SIG-M5 treated with dmso at 0.1 percent for 504 hours (cell line): ENCODE results near the gene ZNF511.

Experiments used
- DNase-seq: peaks from one replicate; lab custom pipeline; 2025; ENCODE audit not compliant: unreplicated experiment; lab: John Stamatoyannopoulos, UW

Gene ZNF511

DNA sequence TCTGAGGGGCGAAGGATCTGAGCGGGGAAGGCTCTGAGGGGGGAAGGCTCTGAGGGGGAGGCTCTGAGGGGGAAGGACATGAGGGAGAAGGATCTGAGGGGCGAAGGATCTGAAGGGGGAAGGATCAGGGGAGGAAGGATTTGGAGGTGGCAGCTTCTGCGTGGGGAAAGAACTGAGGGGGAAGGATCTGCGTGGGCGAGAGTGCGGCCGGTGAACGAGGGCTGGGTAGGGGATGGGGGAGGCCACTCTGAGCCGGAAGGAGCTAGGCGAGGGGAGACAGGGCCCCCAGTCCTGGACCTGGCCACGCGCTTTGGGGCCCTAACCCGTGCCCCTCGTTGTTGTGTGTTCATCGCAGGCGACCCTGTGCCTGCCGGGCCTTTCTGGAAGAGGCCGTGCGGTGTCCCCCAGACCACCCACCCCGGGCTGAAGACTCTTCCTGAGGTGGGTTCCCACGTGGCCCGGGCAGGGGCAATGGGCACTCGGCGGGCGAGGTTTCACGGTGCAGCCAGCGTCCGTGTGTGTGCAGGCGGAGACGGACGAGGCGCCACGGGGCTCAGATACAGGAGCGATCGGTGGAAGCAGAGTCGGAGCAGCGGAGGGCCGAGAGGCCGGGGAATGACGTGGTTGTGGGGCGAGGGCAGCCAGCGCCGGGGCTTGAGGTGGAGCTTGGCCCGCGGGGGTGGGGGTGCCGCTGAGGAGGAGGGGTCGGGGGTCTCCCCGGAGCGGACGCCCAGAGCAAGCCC lies 26.0 kb downstream of the ZNF511 start:
- DNase-seq = no peak

DNA sequence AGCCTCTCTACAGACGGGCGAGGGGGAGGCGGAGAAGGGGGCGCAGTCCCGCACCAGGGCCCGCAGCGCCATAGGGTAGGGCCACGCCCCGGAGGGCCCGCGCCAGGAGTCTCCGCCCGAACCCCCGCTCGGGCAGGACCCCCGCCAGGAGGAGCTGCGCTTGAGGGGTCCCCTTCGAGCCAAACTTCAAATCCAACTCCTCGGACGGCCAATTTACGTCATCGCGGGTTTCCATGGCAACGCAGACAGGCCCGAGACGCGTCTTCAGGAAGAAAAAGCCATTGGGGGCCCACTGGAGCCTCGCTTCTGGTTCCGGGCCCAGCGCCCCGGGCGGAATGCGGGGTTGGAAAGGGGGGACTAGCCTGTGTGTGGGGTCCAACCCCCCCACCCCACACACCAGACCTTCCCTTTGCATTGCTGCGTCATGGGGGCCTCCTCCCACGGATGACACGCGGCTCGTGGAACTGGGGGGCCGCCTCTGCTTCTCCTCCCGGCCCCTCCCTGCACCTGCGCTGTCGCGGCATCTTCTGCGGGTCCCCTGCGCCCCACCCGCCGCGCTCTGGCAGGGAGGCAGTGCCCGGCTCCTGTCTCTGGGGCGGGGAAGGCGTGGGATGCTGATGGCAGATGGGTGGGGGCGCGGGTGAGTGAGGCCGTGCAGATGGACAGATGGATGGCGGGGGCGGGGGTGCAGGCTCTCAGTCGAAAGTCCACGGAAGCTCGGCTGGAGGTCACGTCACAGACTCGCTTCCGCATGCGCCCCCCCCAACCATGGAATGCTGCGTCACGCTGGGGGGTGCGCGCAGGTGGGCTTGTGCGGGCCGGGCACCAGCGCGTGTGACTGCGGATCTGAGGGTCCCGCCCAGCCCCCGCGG lies 26.8 kb downstream of the ZNF511 start:
- no peak for DNase-seq

DNA sequence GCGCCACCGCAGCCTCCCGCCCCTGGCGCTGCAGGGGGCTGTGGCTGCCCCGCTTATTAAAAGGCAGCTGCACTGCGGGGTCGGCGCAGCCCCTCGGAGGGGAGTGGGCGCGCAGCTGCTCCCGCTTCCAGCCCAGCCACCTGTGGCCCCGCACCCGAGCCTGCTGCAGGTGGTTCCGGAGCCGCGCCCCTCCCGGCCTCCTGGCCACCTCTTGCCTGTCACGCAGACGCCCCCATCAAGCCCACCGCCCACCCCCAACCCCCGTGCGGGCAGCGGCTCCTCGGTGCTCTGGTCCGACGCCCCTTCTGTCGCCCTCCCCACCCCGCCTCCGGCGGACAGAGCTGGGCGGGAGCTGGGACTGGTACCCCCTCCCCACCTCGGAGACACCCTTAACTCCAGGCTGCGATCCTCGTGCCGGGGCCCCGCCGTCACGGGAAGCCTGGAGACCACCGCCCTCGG lies 27.4 kb downstream of the ZNF511 start:
- DNase-seq = no peak

DNA sequence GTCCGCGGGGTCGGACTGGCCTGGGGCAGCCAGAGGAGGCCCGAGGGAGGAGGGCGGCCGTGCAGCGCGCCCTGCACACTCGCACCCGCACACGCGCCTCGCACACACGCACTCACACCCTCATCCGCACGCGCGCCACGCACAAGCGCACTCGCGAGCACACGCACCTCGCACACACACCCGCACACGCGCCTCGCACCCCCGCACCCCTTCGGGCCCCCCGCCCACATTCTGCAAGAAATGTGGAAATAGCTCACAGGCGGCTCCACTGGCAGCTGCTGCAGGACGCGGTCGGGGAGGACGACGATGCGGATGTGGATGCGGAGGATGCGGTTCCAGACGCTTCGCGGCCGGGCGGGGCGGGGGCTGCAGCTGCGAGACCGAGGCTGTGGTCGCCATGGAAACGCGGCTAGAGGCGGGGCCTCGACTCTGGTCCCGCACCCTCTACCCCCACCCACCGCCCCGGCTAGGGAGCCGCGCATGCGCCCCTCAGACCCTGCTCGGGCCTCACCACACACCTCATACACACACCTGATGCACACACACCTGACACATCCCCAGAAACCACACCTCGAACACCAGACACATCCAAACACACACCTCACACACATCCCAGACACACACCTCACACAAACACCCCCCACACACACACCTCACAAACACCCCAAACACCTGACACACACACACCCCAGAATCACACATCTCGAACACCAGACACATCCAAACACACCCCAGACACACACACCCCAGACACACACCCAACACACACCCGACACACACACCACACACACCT lies 28.1 kb downstream of the ZNF511 start, which contains the start of gene CALY:
Gene CALY, minus strand, starts transcription at position 320 of the 793 bp plus-strand sequence. CDS start 7,907 bp downstream, outside the sequence.
- DNase-seq = no peak

DNA sequence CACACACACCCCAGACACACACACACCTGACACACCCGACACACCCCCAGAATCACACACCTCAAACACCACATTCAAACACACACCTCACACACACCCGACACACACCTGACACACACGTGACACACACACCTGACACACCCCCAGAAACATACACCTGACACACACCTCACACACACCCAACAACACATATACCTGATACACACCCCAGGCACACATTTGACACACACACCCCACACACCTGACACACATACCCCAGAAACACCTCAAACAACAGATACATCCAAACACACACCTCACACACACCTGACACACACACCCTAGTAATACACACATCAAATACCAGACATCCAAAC lies 28.6 kb downstream of the ZNF511 start:
- no peak for DNase-seq

DNA sequence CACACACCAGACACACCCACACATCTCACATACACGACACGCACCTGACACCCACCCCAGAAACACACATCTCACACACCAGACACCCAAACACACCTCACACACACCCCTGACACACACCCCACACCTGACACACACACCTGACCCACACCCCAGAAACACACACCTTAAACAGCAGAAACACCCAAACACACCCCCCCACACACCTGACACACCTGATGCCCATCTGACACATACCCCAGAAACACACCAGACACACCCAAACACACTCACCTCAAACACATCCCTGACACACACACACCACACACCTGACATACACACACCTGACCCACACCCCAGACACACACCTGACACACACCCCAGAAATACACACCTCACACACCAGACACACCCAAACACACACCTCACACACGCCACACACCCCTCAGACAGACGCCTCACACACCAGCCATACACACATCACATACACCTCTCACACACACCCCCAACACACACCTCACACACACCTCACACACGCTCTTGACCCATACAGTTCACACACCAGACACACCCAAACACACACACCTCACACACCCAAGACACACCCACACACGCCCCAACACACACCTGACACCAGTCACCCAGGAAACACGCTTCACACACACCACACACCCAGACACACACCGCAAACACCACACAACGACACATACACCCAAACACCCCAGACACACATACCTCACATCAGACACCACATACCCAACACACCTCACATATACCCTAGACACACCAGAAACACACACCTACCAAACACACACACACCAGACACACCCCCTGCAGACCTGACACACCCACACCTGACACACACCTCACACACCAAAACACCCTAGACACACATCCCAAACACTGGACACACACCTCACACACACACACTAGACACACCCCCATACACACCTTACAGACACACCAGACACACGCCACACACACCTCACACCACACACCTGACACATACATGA lies 29.7 kb downstream of the ZNF511 start:
- no peak for DNase-seq

DNA sequence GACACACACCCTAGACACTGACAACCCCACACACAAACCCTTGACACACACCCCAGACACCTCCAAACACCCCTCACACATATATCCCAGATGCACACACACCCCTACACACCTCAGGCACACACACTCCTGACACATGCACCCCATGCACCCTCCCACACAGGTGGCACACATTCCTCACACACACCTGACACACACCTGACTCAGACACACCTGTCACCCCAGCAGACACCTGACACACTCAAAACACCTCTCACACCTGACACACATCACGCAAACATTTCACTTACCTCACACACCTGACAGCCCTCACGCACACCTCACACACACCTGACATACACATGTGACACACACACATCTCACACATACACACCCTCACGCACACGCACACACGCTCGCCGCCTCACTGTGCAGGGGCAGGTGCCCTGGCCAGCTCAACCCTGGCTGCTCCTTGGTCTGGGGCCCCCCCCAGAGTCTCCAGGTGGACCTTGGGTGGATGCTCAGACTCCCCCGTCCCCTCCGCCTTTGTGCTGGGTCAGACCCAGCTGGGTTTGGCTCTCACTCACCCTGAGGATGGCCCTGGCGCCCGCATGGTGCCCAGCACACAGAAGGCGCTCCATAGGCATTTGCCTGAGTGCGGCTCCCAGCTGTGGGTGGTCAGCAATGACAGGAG lies 31.1 kb downstream of the ZNF511 start:
- DNase-seq = no peak

DNA sequence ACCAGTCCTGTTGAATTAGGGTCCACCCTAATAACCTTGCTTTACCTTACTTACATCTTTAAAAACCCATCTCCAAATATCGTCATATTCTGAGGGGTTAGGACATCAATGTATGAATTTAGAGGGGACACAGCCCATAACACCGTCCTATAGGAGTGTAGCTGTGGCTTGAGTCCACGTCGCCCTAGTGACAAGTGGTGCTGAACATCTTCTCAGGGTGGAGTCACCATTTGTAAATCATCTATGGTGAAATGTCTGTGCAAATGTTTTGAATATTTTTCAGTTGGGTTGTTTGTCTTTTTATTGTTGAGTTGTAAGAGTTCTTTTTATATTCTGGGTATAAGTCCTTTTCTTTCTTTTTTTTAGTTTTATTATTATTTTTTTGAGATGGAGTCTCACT lies 33.3 kb downstream of the ZNF511 start:
- no peak for DNase-seq

DNA sequence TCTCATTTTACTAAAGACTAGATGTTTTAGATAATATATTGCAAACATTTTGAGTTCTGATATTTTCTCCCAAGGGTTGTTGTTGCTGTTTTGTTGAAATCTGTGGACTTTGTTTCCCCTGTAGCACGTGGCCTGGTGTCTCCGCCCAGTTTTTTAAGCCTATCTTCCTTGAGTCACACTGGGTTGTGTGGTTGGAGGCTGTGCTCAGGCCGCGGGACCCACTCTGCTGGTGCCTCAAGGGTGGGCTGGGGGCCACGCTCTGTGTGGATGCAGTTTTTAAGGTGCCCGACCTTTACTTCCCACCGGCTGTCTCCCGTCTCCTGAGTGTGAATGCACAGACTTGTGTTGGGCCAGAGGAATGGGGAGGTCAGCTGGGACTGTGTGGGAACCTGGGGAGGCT lies 34.2 kb downstream of the ZNF511 start:
- no peak for DNase-seq

DNA sequence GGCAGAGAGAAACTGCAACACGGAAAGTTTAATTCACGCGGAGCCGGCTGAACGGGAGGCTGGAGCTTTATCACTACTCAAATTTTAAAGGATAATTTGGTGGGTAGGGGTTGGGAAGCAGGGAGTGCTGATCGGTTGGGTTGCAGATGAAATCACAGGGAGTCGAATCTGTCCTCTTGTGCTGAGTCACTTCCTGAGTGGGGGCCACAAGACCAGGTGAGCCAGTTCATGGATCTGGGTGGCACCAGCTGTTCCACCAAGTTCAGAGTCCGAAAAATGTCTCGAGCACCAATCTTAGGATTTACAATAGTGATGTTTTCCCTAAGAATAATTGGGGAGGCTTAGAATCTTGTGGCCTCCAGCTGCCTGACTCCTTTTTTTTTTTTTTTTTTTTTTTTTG lies 34.8 kb downstream of the ZNF511 start:
- DNase-seq = no peak

DNA sequence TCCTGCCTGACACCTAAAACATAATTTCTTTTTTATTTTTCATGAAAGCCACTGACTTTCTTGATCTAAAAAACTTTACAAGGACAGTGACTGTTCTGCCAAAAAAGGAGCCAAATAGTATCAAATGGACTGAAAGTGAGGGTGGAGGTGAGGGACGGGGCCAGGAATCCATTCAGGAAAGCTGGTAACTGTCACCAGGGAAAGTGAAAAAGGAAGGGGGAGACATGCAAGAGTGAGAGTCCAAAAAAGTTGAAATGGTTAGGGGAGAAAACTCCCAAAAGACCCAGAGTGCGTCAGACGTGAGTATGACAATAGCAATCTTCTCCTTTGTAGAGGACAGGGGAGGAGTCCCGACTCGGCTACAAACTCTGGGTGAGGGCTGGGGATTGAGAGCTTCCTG lies 35.5 kb downstream of the ZNF511 start:
- no peak for DNase-seq

DNA sequence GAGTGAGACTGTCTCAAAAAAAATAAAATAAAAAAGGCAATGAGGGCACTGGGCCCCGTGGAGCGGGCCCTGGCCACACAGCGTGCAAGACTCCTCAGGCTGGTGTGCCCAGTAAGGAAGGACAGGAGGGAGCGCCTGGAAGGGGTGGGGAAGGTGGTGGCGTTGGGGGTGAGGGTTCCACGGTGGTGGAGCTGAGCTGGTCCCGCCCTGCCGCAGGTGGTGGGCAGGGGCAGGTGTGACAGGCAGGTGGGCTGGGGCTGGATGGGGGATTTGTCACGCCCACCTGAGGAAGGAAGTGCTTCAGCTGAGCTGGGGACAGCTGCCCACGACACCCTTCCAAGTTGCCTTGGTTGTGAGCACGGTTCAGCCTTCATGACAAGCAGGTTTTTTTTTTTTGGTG lies 37.7 kb downstream of the ZNF511 start:
- no peak for DNase-seq

DNA sequence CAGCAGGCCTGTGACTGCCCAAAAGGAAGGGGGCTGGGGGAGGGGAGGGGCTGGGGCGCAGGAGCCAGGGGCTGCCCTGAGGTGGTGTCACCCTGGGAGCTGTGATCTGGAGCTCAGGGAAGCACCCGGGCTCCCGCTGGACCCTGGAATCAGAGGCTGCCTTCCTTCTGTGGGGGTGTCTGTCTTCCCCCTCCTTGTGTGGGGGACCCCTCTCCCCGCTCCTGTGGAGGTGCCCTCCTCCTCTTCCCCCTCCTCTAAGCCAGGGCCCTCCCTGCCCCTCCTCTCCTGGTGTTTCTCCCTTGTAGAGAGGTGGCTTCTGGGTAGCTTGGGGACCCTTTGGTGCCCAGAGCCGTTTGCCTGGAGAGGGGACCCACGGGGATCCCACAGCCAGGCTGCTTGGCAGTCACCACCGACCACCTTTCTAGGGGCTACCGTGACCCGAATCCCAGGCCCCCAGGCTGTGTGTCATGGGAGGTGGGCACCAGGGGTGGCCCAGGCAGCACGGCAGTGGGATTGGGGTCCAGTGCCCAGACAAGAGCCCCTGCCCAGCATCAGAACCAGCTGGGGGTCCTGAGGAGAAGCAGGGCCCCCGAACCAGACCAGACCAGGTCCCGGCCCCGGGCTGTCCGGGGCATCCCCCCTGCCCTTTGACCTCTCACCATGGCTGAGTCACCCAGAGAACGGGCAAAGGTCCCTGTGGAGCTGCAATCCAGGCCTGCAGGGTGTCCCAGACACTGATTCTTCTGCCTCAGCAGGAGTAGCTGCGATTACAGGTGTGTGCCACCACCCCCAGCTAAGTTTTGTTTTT lies 39.2 kb downstream of the ZNF511 start:
- no peak for DNase-seq

DNA sequence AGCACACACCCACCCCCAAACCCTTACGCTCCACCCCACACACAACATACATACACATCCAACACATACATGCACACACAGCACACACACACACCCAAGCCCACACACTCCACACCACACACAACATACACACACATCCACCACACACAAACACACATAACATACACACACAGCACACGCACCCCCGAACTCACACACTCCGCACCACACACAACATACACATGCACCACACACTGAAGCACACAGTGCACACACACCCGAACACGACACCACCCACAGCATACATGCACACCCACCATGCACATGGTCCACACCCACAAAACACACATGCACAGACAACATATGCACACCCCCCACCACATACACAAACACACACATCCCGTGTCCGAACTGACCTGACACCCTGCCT lies 40.5 kb downstream of the ZNF511 start:
- no peak for DNase-seq

DNA sequence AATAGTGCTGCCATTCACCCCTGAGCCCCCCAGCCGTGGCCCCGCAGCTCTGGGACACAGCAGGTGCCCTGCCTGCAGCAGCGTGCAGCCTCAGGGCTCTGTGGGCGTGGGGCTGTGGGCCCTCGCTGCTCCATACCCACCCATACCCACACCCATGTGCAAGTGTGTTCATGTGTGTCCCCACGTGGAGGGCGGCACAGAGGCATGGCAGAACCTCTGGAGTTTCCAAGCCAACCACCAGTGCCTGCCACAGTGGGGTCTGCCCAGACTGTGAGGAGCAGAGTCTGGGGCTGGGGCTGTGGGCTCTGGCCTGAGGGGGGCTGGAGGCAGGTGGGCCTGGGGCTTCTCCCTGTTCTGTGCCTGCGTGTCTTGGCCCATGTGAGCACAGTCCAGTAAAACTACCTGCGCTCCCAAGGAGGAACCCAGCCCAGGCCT lies 40.9 kb downstream of the ZNF511 start:
- no peak for DNase-seq

DNA sequence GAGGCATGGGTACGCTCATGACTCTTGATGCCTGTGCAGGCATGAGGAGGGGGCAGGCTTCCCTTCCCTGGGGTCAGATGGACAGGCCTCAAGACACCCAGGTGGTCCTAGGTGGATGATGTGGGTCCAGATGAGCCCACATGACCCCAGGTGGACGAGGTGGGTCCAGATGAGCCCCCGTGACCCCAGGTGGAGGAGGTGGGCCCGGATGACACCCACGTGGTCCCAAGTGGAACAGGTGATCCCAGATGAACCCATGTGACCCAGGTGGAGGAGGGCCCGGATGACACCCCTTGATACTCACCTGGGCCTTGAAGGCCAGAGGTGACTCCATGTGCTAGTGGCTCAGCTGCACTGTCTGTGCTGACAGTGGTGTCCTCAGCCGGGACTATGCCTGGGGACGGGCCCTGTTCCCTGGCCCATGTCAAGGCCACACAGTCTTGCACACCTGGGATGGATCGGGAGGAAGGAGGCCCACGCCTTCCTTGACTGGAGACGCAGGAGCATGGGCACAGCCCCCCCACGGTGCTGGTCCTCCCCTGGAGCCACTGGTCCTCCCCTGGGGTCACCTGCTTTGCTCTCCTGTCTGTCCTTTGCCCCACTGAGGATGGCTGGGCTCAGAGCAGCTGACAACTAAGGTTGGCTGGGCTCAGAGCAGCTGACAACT lies 41.7 kb downstream of the ZNF511 start:
- no peak for DNase-seq

DNA sequence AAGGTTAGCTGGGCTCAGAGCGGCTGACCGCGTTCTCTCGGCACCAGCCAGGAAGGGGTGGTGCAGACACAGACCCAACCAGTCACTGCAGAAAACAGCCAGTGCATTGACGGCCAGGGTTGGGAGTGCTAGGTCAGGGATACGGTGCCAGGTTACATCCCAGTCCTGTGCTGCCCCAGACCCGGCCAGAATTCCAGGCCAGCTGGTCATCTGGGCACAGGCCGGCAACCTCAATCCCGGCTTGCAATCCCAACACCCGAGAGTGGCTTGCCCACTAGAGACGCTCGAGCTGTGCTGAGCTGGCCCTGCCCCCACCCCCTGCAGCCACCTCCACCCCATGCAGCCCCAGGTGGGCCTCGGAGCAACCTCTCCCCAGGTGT lies 42.2 kb downstream of the ZNF511 start:
- DNase-seq = no peak
